GM21526 (cell line): ENCODE measurements around the gene DCAKD.
A peak's percentile ranks its signal among the peaks of the same experiment; 100 is the strongest.

Source experiments
- ATAC-seq: cut with Tn5 transposase; IDR thresholded peaks from one replicate; pipeline ENCODE4 v1.9.1; 2021; ENCODE audit warnings: moderate library complexity; ENCODE audit not compliant: unreplicated experiment, low FRiP score

Gene DCAKD

GRCh38 chr17:45032174-45032541, 19.3 kb downstream of the DCAKD start:
- no peak for ATAC-seq

GRCh38 chr17:45031231-45032173, 19.9 kb downstream of the DCAKD start:
- no peak for ATAC-seq

- ATAC-seq: no peak
These were observed 20.7 kb downstream of the DCAKD start for GRCh38 chr17:45030733-45031132.

GRCh38 chr17:45029758-45030423, 21.5 kb downstream of the DCAKD start:
- no peak for ATAC-seq

GRCh38 chr17:45029096-45029495, 22.3 kb downstream of the DCAKD start:
- no peak for ATAC-seq

- no peak for ATAC-seq
These were observed 28.6 kb downstream of the DCAKD start for GRCh38 chr17:45022655-45023339.

- ATAC-seq: no peak
These were observed 29.2 kb downstream of the DCAKD start for GRCh38 chr17:45022288-45022648.

GRCh38 chr17:45021607-45022287, 29.7 kb downstream of the DCAKD start:
- ATAC-seq: peak; percentile 46

- no peak for ATAC-seq
These were observed 30.9 kb downstream of the DCAKD start for GRCh38 chr17:45020354-45021138.

- no peak for ATAC-seq
These were observed 32.4 kb downstream of the DCAKD start for GRCh38 chr17:45018848-45019711.

GRCh38 chr17:45018514-45018847, 33.0 kb downstream of the DCAKD start:
- no peak for ATAC-seq

- no peak for ATAC-seq
These were observed 34.6 kb downstream of the DCAKD start for GRCh38 chr17:45016823-45017222.

- ATAC-seq: no peak
These were observed 35.2 kb downstream of the DCAKD start for GRCh38 chr17:45016237-45016636.

GRCh38 chr17:45013021-45013997, 38.1 kb downstream of the DCAKD start:
- ATAC-seq: no peak

- ATAC-seq: no peak
These were observed 39.7 kb downstream of the DCAKD start for GRCh38 chr17:45011767-45012166.

- no peak for ATAC-seq
These were observed 41.6 kb downstream of the DCAKD start for GRCh38 chr17:45009676-45010467.

GRCh38 chr17:45008216-45008615, 43.2 kb downstream of the DCAKD start:
- no peak for ATAC-seq
